ENCODE data around the gene GPRIN1.

- TF ChIP-seq POLR2A (IDR thresholded peaks at IDR 0.05) (no peak), CTCF (IDR thresholded peaks at IDR 0.05) (no peak)
These were observed 52.1 kb downstream of the GPRIN1 start for GRCh38 chr5:176557846-176558245.
